ENCODE data around the gene KCNH3. TPM values are rescaled to one million over a fixed set of nuclear protein-coding genes. Genes with fewer than 3 reads are reported as not detected.
A peak's percentile ranks its signal among the peaks of the same experiment; 100 is the strongest.

The KCNH3 gene
- total RNA-seq, 6 experiments from 2014 or later, result 0.09 to 0.25 (median 0.16) TPM; not detected in 3

- no peak overlapping the region for H3K27ac ChIP-seq
- 62% methylated on average over 6 of the region's 7 CpGs for WGBS (ENCODE audit: insufficient coverage, low coverage, low lambda C conversion rate, missing lambda C conversion rate)
- ATAC-seq, result no peak
- no peak overlapping the region for H3K4me3 ChIP-seq
- H3K9me3 ChIP-seq, result no peaks in the 10 kb centered on the region
- peaks cover 0 to 15% (median 0%) of the 10 kb centered on the region in 4 donors for H3K4me1 ChIP-seq
- no peak for DNase-seq
- TF ChIP-seq CTCF (IDR thresholded peaks at IDR 0.05) (no peak), POLR2A (IDR thresholded peaks at IDR 0.05) (no peak)
- intact Hi-C loops (cut with DNase I), result no loop called here
- no peaks in the 10 kb centered on the region for H3K36me3 ChIP-seq
- H3K27me3 ChIP-seq, result no peaks in the 10 kb centered on the region
Measured at GRCh38 chr12:49547090-49547690, 8.4 kb downstream of the KCNH3 start.

- Histone ChIP-seq H3K27me3 (no peaks in the 10 kb centered on the region), H3K4me3 (peak overlapping the region in 1 of 3 donors; percentile 9), H3K36me3 (no peaks in the 10 kb centered on the region), H3K9me3 (no peaks in the 10 kb centered on the region), H3K27ac (no peak overlapping the region), H3K4me1 (peaks cover 0 to 19% (median 0%) of the 10 kb centered on the region in 4 donors)
- no peak for TF ChIP-seq POLR2A (IDR thresholded peaks at IDR 0.05)
- no peak for TF ChIP-seq CTCF (IDR thresholded peaks at IDR 0.05)
- intact Hi-C loops (cut with DNase I), result no loop called here
- 34% methylated on average over 3 of the region's 8 CpGs for WGBS (ENCODE audit: insufficient coverage, low coverage, low lambda C conversion rate, missing lambda C conversion rate)
- DNase-seq, result no peak
- ATAC-seq, result no peak
Measured at GRCh38 chr12:49548481-49548821, 9.6 kb downstream of the KCNH3 start.

GRCh38 chr12:49548822-49549648, 10.2 kb downstream of the KCNH3 start:
- Histone ChIP-seq H3K36me3 (no peaks in the 10 kb centered on the region), H3K4me3 (peak overlapping the region in 2 of 3 donors; percentile 9), H3K27me3 (no peaks in the 10 kb centered on the region), H3K27ac (no peak overlapping the region), H3K9me3 (no peaks in the 10 kb centered on the region), H3K4me1 (peaks cover 0 to 19% (median 0%) of the 10 kb centered on the region in 4 donors)
- TF ChIP-seq CTCF (IDR thresholded peaks at IDR 0.05), result peak in 3 of 4 donors; percentile 9 to 36 (median 23)
- no peak for TF ChIP-seq POLR2A (IDR thresholded peaks at IDR 0.05)
- ATAC-seq (no peak), DNase-seq (no peak)
- intact Hi-C loops (cut with DNase I), result no loop called here
- 0% methylated on average over 3 of the region's 70 CpGs for WGBS (ENCODE audit: insufficient coverage, low coverage, low lambda C conversion rate, missing lambda C conversion rate)

GRCh38 chr12:49549735-49550692, 11.2 kb downstream of the KCNH3 start:
- Histone ChIP-seq H3K27ac (no peak overlapping the region), H3K27me3 (no peaks in the 10 kb centered on the region), H3K4me3 (no peak overlapping the region), H3K4me1 (peaks cover 0 to 19% (median 0%) of the 10 kb centered on the region in 4 donors), H3K9me3 (no peaks in the 10 kb centered on the region), H3K36me3 (no peaks in the 10 kb centered on the region)
- intact Hi-C loops (cut with DNase I), result no loop called here
- no peak for ATAC-seq
- no peak for TF ChIP-seq POLR2A (IDR thresholded peaks at IDR 0.05)
- no peak for DNase-seq
- 100% methylated on average over 3 of the region's 28 CpGs for WGBS (ENCODE audit: insufficient coverage, low coverage, low lambda C conversion rate, missing lambda C conversion rate)

Measured in right lobe of liver (tissue), 6 donors.